Head of caudate nucleus (tissue), 42 donors: ENCODE results near the gene CXCR6.

ENCODE experiments used
- DNase-seq, 42 donors: peaks; one replicate each; pipeline versions ENCODE4 v3.0.0 to v3.0.0-alpha.2; 2020 to 2021; ENCODE audit warnings: mixed read lengths in 7 of 42
- intact Hi-C: fragments of 100-400 bp; cut with DNase I; formaldehyde crosslinking; loops from one replicate; pipeline ENCODE4 v1.15.0; 2022

Gene CXCR6

GRCh38 chr3:45917146-45917898, 25.9 kb upstream of the CXCR6 start:
- peak in 1 of 42 donors; percentile 18 for DNase-seq
- intact Hi-C loops = no loop called here

GRCh38 chr3:45921158-45922038, 21.9 kb upstream of the CXCR6 start:
- no peak for DNase-seq
- intact Hi-C loops = no loop called here

GRCh38 chr3:45922039-45922326, 21.3 kb upstream of the CXCR6 start:
- intact Hi-C loops = no loop called here
- no peak for DNase-seq

GRCh38 chr3:45922950-45923590, 20.2 kb upstream of the CXCR6 start:
- no peak for DNase-seq
- intact Hi-C loops = no loop called here

- peak in 1 of 42 donors; percentile 7 for DNase-seq
- intact Hi-C loops = no loop called here
Measured at GRCh38 chr3:45923755-45924154, 19.5 kb upstream of the CXCR6 start.

GRCh38 chr3:45927881-45928280, 15.4 kb upstream of the CXCR6 start:
- intact Hi-C loops = no loop called here

GRCh38 chr3:45929042-45929679, 14.1 kb upstream of the CXCR6 start:
- intact Hi-C loops = no loop called here
- peak; percentile 22 to 79 (median 58) for DNase-seq

More at GRCh38 chr3:45927881-45928280, 15.4 kb upstream of the CXCR6 start:
- no peak for DNase-seq

GRCh38 chr3:45931496-45931895, 11.8 kb upstream of the CXCR6 start:
- intact Hi-C loops = no loop called here
- DNase-seq = no peak

- intact Hi-C loops = no loop called here
- no peak for DNase-seq
Measured at GRCh38 chr3:45932112-45932511, 11.2 kb upstream of the CXCR6 start.

- no peak for DNase-seq
- intact Hi-C loops = no loop called here
Measured at GRCh38 chr3:45933591-45933990, 9.7 kb upstream of the CXCR6 start.

- peak in 1 of 42 donors; percentile 23 for DNase-seq
- intact Hi-C loops = no loop called here
Measured at GRCh38 chr3:45936261-45936660, 7.0 kb upstream of the CXCR6 start.

GRCh38 chr3:45937206-45938042, 5.8 kb upstream of the CXCR6 start:
- intact Hi-C loops = no loop called here
- DNase-seq = peak in 1 of 42 donors; percentile 21

GRCh38 chr3:45938043-45938435, 5.2 kb upstream of the CXCR6 start:
- DNase-seq = no peak
- intact Hi-C loops = no loop called here

- intact Hi-C loops = loop anchor here (1.0 kb wide), 1 partner anchor 138 kb away; no protein-coding TSS in a partner anchor
Measured at GRCh38 chr3:45938864-45939263, 4.4 kb upstream of the CXCR6 start.

GRCh38 chr3:45939341-45939771, 3.9 kb upstream of the CXCR6 start:
- DNase-seq = peak in 3 of 42 donors; percentile 4 to 30 (median 24)
- intact Hi-C loops = loop anchor here (1.0 kb wide), 1 partner anchor 138 kb away; no protein-coding TSS in a partner anchor

More at GRCh38 chr3:45938864-45939263, 4.4 kb upstream of the CXCR6 start:
- DNase-seq = peak; percentile 61 to 95 (median 90)

GRCh38 chr3:45940004-45940780, 3.1 kb upstream of the CXCR6 start:
- DNase-seq = no peak
- intact Hi-C loops = no loop called here

GRCh38 chr3:45940781-45941365, 2.4 kb upstream of the CXCR6 start:
- intact Hi-C loops = no loop called here
- no peak for DNase-seq
